Measurements from ENCODE around the gene SCNN1A. TPM values are rescaled to one million over a fixed set of nuclear protein-coding genes. Genes with fewer than 3 reads are reported as not detected.

Gene SCNN1A
- total RNA-seq, 4 donors from 2014 or later = 0.83 to 3.3 (median 1.8) TPM

DNA sequence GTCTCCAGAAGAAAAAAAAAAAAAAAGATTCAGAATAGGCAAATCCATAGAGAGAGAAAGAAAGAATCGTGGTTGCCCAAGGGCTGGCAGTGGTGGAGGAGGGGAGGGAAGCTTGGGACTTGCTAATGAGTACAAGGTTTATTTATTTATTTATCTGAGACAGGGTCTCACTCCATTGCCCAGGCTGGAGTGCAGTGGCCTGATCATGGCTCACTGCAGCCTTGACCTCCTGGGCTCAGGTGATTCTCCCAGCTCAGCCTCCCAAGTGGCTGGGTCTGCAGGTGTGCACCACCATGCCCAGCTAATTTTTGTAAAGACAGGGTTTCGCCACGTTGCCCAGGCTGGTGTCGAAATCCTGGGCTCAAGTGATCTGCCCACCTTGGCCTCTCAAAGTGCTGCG is 23.7 kb downstream of the SCNN1A start:
- H3K36me3 ChIP-seq = no peaks in the 10 kb centered on the region
- no peaks in the 10 kb centered on the region for H3K27me3 ChIP-seq
- H3K4me1 ChIP-seq = peaks cover 26 to 38% (median 32%) of the 10 kb centered on the region in 4 donors
- no peaks in the 10 kb centered on the region for H3K9me3 ChIP-seq
- DNase-seq (ENCODE audit: extremely low spot score) = no peak
- H3K4me3 ChIP-seq = no peak overlapping the region
- TF ChIP-seq EP300 (IDR thresholded peaks at IDR 0.05) = no peak
- no peak for TF ChIP-seq POLR2AphosphoS5 (IDR thresholded peaks at IDR 0.05)
- no peak for TF ChIP-seq CTCF (IDR thresholded peaks at IDR 0.05)
- no peak for TF ChIP-seq POLR2A (IDR thresholded peaks at IDR 0.05; ENCODE audit: low read depth)
- intact Hi-C loops (cut with DNase I) = no loop called here
- 82% methylated on average over 5 of the region's 5 CpGs for WGBS
- H3K27ac ChIP-seq (replicated peaks in 1 of 4) = peak overlapping the region in 1 of 4 donors; percentile 67

DNA sequence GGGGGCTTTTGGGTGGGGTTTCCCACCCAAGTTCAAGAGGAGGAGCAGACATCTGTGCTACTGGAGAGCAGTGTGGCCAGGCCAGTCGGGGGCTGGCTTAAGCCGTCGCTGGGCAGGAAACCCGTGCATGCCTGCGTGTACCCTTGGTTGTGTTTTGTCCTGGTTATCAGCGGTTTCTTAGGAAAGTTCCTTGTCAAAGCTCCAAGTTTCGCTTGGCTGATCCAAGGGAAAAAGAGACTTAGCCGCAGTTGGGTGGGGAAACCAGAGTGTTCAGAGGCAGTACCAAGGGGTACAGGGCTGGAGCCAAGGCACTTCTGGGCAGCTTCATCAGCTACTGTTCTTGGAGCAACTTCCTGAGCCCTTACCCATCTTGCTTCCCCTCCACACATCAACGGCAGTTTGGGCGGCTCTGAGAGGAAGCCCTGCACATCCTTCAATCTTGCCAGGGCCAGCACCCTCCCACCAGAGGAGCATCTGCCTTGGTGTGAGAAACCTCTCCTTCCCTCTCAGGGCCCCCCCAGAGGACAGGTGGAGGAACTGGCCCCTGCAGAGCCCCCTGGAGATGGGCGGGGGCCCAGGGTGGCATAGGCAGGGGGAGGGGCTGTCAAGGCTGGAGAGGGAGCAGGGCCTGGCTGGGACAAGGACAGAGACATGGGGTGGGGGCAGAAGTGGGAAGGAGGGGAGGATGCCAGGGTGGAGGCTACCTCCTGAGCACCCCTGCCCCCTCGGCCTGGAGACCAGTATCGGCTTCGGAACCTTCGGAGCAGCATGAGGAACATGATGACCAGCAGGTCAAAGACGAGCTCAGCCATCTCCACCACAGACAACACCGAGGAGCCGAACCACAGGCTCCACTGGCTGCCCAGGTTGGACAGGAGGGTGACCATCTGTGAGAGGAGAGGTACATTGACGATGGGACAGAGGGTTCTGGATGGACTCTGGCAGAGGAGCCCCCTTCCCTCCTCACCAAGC is 27.7 kb downstream of the SCNN1A start:
- TF ChIP-seq EP300 (IDR thresholded peaks at IDR 0.05) = no peak
- peak; percentile 48 to 75 for TF ChIP-seq POLR2AphosphoS5 (IDR thresholded peaks at IDR 0.05)
- peak; percentile 13 for TF ChIP-seq POLR2A (IDR thresholded peaks at IDR 0.05; ENCODE audit: low read depth)
- no peak for TF ChIP-seq CTCF (IDR thresholded peaks at IDR 0.05)
- H3K4me1 ChIP-seq = peaks cover 47 to 60% (median 56%) of the 10 kb centered on the region in 4 donors
- WGBS = 57% methylated on average over 12 of the region's 19 CpGs
- H3K4me3 ChIP-seq = peak overlapping the region; percentile 12 to 30 (median 16)
- H3K27ac ChIP-seq (replicated peaks in 1 of 4) = peak overlapping the region; percentile 66 to 93 (median 76)
- H3K27me3 ChIP-seq = no peaks in the 10 kb centered on the region
- no peaks in the 10 kb centered on the region for H3K9me3 ChIP-seq
- no peak for DNase-seq (ENCODE audit: extremely low spot score)
- intact Hi-C loops (cut with DNase I) = no loop called here
- H3K36me3 ChIP-seq = no peaks in the 10 kb centered on the region

DNA sequence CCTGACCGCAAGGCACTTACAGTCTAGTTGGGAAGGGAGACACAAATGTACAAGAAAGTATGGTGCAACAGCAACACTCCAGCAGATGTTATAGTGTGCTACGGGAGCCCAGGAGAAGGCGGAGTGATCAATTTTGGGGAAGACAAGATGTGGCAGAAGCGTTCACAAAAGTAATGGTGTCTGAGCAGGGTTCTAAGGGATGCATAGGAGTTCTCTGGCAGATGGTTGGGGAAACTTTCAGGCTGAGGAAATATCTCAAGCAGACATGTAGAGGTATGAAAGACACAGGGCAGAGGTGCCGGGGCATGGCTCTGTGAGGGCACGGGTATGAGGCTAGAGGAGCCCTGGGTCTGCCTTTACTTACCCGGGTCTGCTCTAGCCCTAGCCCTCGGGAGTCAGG is 28.4 kb downstream of the SCNN1A start:
- TF ChIP-seq EP300 (IDR thresholded peaks at IDR 0.05) (no peak), CTCF (IDR thresholded peaks at IDR 0.05) (no peak), POLR2AphosphoS5 (IDR thresholded peaks at IDR 0.05) (no peak), POLR2A (IDR thresholded peaks at IDR 0.05; ENCODE audit: low read depth) (no peak)
- DNase-seq (ENCODE audit: extremely low spot score) = no peak
- intact Hi-C loops (cut with DNase I) = no loop called here

GRCh38 chr12:6346235-6346832 is 29.0 kb downstream of the SCNN1A start:
- Histone ChIP-seq H3K4me1 (peaks cover 51 to 65% (median 59%) of the 10 kb centered on the region in 4 donors), H3K36me3 (no peaks in the 10 kb centered on the region), H3K4me3 (no peak overlapping the region), H3K27me3 (no peaks in the 10 kb centered on the region), H3K9me3 (no peaks in the 10 kb centered on the region), H3K27ac (replicated peaks in 1 of 4) (peak overlapping the region; percentile 66 to 93 (median 76))
- TF ChIP-seq POLR2AphosphoS5 (IDR thresholded peaks at IDR 0.05) (no peak), POLR2A (IDR thresholded peaks at IDR 0.05; ENCODE audit: low read depth) (no peak), EP300 (IDR thresholded peaks at IDR 0.05) (no peak)
- DNase-seq (ENCODE audit: extremely low spot score) = no peak
- intact Hi-C loops (cut with DNase I) = no loop called here
- 87% methylated on average over 5 of the region's 5 CpGs for WGBS

More for the DNA sequence above, 28.4 kb downstream of the SCNN1A start:
- Histone ChIP-seq H3K4me3 (peak overlapping the region in 2 of 4 donors; percentile 16 to 30), H3K27me3 (no peaks in the 10 kb centered on the region), H3K4me1 (peaks cover 51 to 65% (median 59%) of the 10 kb centered on the region in 4 donors), H3K27ac (replicated peaks in 1 of 4) (peak overlapping the region; percentile 66 to 93 (median 76)), H3K36me3 (no peaks in the 10 kb centered on the region), H3K9me3 (no peaks in the 10 kb centered on the region)
- 85% methylated on average over 8 of the region's 8 CpGs for WGBS

Data from esophagus muscularis mucosa (tissue), 4 donors.